HCT116 (cell line): Measurements from ENCODE around the gene STAMBPL1. TPM values are rescaled to one million over a fixed set of nuclear protein-coding genes. Genes with fewer than 3 reads are reported as not detected.

Source experiments
- ATAC-seq: fragments of 200-7000 bp; cut with Tn5 transposase; 2 replicates; pipeline ENCODE4 v1.9.1; 2020; ENCODE audit warnings: mild to moderate bottlenecking, moderate library complexity
- BruUV-seq: library from RNA; stranded (reverse); fragments of 400-500 nt; replicated peaks from 2 replicates; lab custom pipeline; 2021; lab: Mats Ljungman, UMichigan
- CTCF ChIA-PET: fragments of 300-600 bp; sonication (Branson Sonifier 250); formaldehyde crosslinking; loops from one replicate; lab custom pipeline; 2021; ENCODE audit warnings: antibody characterized with exemption; lab: Charles Lee
- POLR2A ChIA-PET: fragments of 300-600, 350-600 bp; sonication (Branson Sonifier 250); formaldehyde crosslinking; loops from one replicate; lab custom pipeline; 2021; ENCODE audit warnings: antibody characterized with exemption; lab: Charles Lee
- RAD21 ChIA-PET, 2 experiments: fragments of 300-600 bp; sonication (Branson Sonifier 250); formaldehyde crosslinking; loops; one replicate each; lab custom pipeline; 2023; ENCODE audit warnings: low total read pairs in 2 of 2; ENCODE audit not compliant: uncharacterized antibody in 2 of 2, unreplicated experiment in 2 of 2, low non-redundant PET in 1 of 2; lab: Charles Lee
- DNase-seq: peaks from one replicate; pipeline ENCODE4 v3.0.0-alpha.2; 2010; ENCODE audit warnings: low read depth, low spot score
- H2AFZ ChIP-seq: fragments of 200-600 bp; shearing (Covaris generic), sonication (generic); 2 replicates; pipeline ENCODE4 v1.6.1; 2017; ENCODE audit warnings: low read depth, mixed run types, mixed read lengths, antibody characterized with exemption, low read length; ENCODE audit not compliant: poor library complexity, severe bottlenecking
- H3K27ac ChIP-seq: 2 replicates; pipeline ENCODE4 v1.5.1; 2012; ENCODE audit warnings: low read depth, low read length
- H3K27me3 ChIP-seq: fragments of 200-600 bp; sonication (generic); 2 replicates; pipeline ENCODE4 v1.6.1; 2016; ENCODE audit warnings: mixed run types, low read length, mixed read lengths; ENCODE audit not compliant: insufficient read depth
- H3K36me3 ChIP-seq, 2 experiments: fragments of 200-500 bp in 1 of 2; fragments of 200-600 bp in 1 of 2; sonication (Bioruptor generic) in 1 of 2; sonication (generic) in 1 of 2; 2 replicates each; pipeline versions ENCODE4 v1.5.1 to v1.6.1; 2014 to 2016; ENCODE audit warnings: low read length in 2 of 2, inconsistent platforms in 1 of 2, mixed read lengths in 1 of 2, mixed run types in 1 of 2; ENCODE audit not compliant: insufficient read depth in 2 of 2, control insufficient read depth in 1 of 2
- H3K4me1 ChIP-seq, 2 experiments: fragments of 200-600 bp in 1 of 2; sonication (generic) in 1 of 2; 2 replicates each; pipeline versions ENCODE4 v1.5.1 to v1.6.1; 2012 to 2017; ENCODE audit warnings: low read length in 2 of 2, inconsistent platforms in 1 of 2, mild to moderate bottlenecking in 1 of 2, mixed read lengths in 1 of 2, mixed run types in 1 of 2, moderate library complexity in 1 of 2; ENCODE audit not compliant: insufficient read depth in 2 of 2, control insufficient read depth in 1 of 2
- H3K4me2 ChIP-seq: fragments of 200-600 bp; sonication (generic); 2 replicates; pipeline ENCODE4 v1.6.1; 2017; ENCODE audit warnings: mixed run types, low read length, mixed read lengths
- H3K4me3 ChIP-seq, 2 experiments: fragments of 200-600 bp in 1 of 2; sonication (generic) in 1 of 2; replicated peaks in 1 of 2; 2 replicates each; pipeline ENCODE4 v1.5.1; 2011 to 2016; ENCODE audit warnings: low read length in 2 of 2, control low read depth in 1 of 2, low read depth in 1 of 2, mild to moderate bottlenecking in 1 of 2, mixed read lengths in 1 of 2, mixed run types in 1 of 2
- H3K79me2 ChIP-seq: fragments of 200-600 bp; sonication (generic); 2 replicates; pipeline ENCODE4 v1.6.1; 2017; ENCODE audit warnings: mild to moderate bottlenecking, mixed run types, low read length, moderate library complexity, mixed read lengths; ENCODE audit not compliant: insufficient read depth
- H3K9ac ChIP-seq: fragments of 200-600 bp; sonication (generic); 2 replicates; pipeline ENCODE4 v1.6.1; 2016; ENCODE audit warnings: low read length, mixed read lengths
- H3K9me2 ChIP-seq: fragments of 200-600 bp; sonication (generic), shearing (Covaris generic); 2 replicates; pipeline ENCODE4 v1.6.1; 2017; ENCODE audit warnings: mixed run types, mild to moderate bottlenecking, moderate library complexity; ENCODE audit not compliant: insufficient read depth
- H3K9me3 ChIP-seq, 2 experiments: fragments of 200-500 bp in 1 of 2; fragments of 200-600 bp in 1 of 2; sonication (Bioruptor generic) in 1 of 2; sonication (generic) in 1 of 2; 2 replicates each; pipeline ENCODE4 v1.6.1; 2014 to 2017; ENCODE audit warnings: low read length in 2 of 2, mixed read lengths in 2 of 2, inconsistent platforms in 1 of 2, low read depth in 1 of 2, mild to moderate bottlenecking in 1 of 2, mixed run types in 1 of 2, moderate library complexity in 1 of 2; ENCODE audit not compliant: control insufficient read depth in 1 of 2, insufficient read depth in 1 of 2
- H4K20me1 ChIP-seq: fragments of 200-600 bp; sonication (generic), shearing (Covaris generic); 2 replicates; pipeline ENCODE4 v1.6.1; 2017; ENCODE audit warnings: mixed run types, mild to moderate bottlenecking, moderate library complexity; ENCODE audit not compliant: insufficient read depth
- CBX3 ChIP-seq: IDR thresholded peaks from 2 replicates; pipeline ENCODE4 v1.6.1; 2012; ENCODE audit warnings: low read depth
- CEBPB ChIP-seq: IDR thresholded peaks from 2 replicates; pipeline ENCODE4 v1.6.1; 2012; ENCODE audit warnings: low read depth
- EGR1 ChIP-seq: IDR thresholded peaks from 2 replicates; pipeline ENCODE4 v1.6.1; 2012; ENCODE audit warnings: low read depth
- ELF1 ChIP-seq: IDR thresholded peaks from 2 replicates; pipeline ENCODE4 v1.6.1; 2012; ENCODE audit warnings: low read depth, borderline replicate concordance
- EZH2 ChIP-seq: fragments of 200-600 bp; sonication (generic); IDR thresholded peaks from 2 replicates; pipeline ENCODE4 v1.6.1; 2017; ENCODE audit warnings: antibody characterized with exemption, mixed run types
- EZH2phosphoT487 ChIP-seq: fragments of 200-600 bp; IDR thresholded peaks from 2 replicates; pipeline ENCODE4 v1.6.1; 2018; ENCODE audit warnings: antibody characterized with exemption, borderline replicate concordance
- FOSL1 ChIP-seq: IDR thresholded peaks from 2 replicates; pipeline ENCODE4 v1.6.1; 2012; ENCODE audit warnings: low read depth
- JUND ChIP-seq: IDR thresholded peaks from 2 replicates; pipeline ENCODE4 v1.6.1; 2012
- POLR2A ChIP-seq: IDR thresholded peaks from 2 replicates; pipeline ENCODE4 v1.7.0; 2011; ENCODE audit warnings: borderline replicate concordance; ENCODE audit not compliant: insufficient read depth, insufficient read length; ENCODE audit errors: extremely low read depth
- POLR2AphosphoS5 ChIP-seq: IDR thresholded peaks from 2 replicates; pipeline ENCODE4 v1.6.1; 2011; ENCODE audit warnings: mild to moderate bottlenecking, low read depth, low read length, moderate library complexity
- RAD21 ChIP-seq: IDR thresholded peaks from 2 replicates; pipeline ENCODE4 v1.6.1; 2012; ENCODE audit warnings: low read depth, mild to moderate bottlenecking
- SRF ChIP-seq: IDR thresholded peaks from 2 replicates; pipeline ENCODE4 v1.6.1; 2012; ENCODE audit warnings: low read depth
- YY1 ChIP-seq: IDR thresholded peaks from 2 replicates; pipeline ENCODE4 v1.6.1; 2011; ENCODE audit warnings: low read length, low read depth, moderate library complexity, mild to moderate bottlenecking; ENCODE audit not compliant: insufficient replicate concordance; ENCODE audit errors: extremely low read depth
- ZFX ChIP-seq: fragments of 450-650 bp; IDR thresholded peaks from 2 replicates; pipeline ENCODE4 v1.6.1; 2017
- intact Hi-C: fragments of 100-400 bp; cut with micrococcal nuclease; formaldehyde crosslinking; loops from 2 replicates; pipeline ENCODE4 v1.10.0; 2022
- total RNA-seq: library from RNA; stranded (reverse); gene quantifications from one replicate; pipeline ENCODE4 v1.2.1, GENCODE V29; 2021; ENCODE audit not compliant: unreplicated experiment
- TF ChIP-seq, protein P1 (sequence below): IDR thresholded peaks from 2 replicates; pipeline ENCODE4 v1.6.1; 2012
- TF ChIP-seq, protein P2 (sequence below), 3 experiments: fragments of 200-600 bp in 1 of 3; sonication (generic) in 1 of 3; IDR thresholded peaks in 2 of 3; conservative IDR thresholded peaks in 1 of 3; 2 replicates each; pipeline ENCODE4 v1.5.1; 2012 to 2017; ENCODE audit warnings: low read depth in 2 of 3, low read length in 2 of 3, antibody characterized with exemption in 1 of 3, borderline replicate concordance in 1 of 3, control low read depth in 1 of 3, mild to moderate bottlenecking in 1 of 3, mixed read lengths in 1 of 3, mixed run types in 1 of 3, moderate library complexity in 1 of 3; ENCODE audit not compliant: insufficient read depth in 1 of 3
- TF ChIP-seq, protein P3 (sequence below): IDR thresholded peaks from 2 replicates; pipeline ENCODE4 v1.6.1; 2012; ENCODE audit warnings: low read depth

STAMBPL1 gene
- total RNA-seq, 1 experiment from 2014 or later, result 11.0 TPM

DNA sequence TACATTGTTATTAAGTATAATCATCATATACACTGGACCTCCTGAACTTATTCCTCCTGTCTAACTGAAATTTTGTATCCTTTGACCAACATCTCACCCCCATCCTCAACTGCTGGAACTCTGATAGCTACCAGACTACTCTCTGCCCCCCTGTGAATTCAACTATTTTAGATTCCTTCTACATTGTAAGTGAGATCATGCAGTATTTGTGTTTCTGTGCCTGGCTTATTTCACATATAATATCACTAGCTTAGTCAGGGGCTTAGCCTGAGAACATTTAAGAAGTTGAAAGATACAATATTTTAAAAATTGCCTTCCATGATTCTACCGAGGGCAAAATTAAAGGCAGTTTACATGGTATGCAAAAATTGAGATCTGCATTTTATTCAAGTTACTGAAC lies 26.9 kb downstream of the STAMBPL1 start:
- H2AFZ ChIP-seq, result no peak overlapping the region
- ATAC-seq, result no peak
- H3K9me2 ChIP-seq, result no peaks in the 10 kb centered on the region
- peaks cover 0 to 11% of the 10 kb centered on the region in 2 experiments; a peak in 2 of 4 replicates for H3K36me3 ChIP-seq
- H3K27ac ChIP-seq, result no peak overlapping the region
- no peaks in the 10 kb centered on the region for H3K79me2 ChIP-seq
- H3K4me2 ChIP-seq, result no peak overlapping the region
- ChIA-PET CTCF (interaction anchor here (2.1 kb wide), 1 partner anchor 26 kb away, joined by 6 read pairs; no protein-coding TSS in a partner anchor), POLR2A (no interaction called here), RAD21 (no interaction called here)
- H3K4me1 ChIP-seq, result no peaks in the 10 kb centered on the region
- intact Hi-C loops, result no loop called here
- no peaks in the 10 kb centered on the region for H3K9me3 ChIP-seq
- H3K27me3 ChIP-seq, result no peaks in the 10 kb centered on the region
- no peaks in the 10 kb centered on the region for H4K20me1 ChIP-seq
- H3K9ac ChIP-seq, result no peak overlapping the region
- no peak for DNase-seq
- H3K4me3 ChIP-seq, result no peak overlapping the region
- BruUV-seq, result no TSS peak
- TF ChIP-seq ZFX (no peak), EZH2 (no peak), EZH2phosphoT487 (no peak), RAD21 (no peak), EGR1 (no peak), SRF (no peak), FOSL1 (no peak), POLR2AphosphoS5 (no peak)
- TF ChIP-seq, protein P1, sequence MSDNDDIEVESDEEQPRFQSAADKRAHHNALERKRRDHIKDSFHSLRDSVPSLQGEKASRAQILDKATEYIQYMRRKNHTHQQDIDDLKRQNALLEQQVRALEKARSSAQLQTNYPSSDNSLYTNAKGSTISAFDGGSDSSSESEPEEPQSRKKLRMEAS, result no peak

DNA sequence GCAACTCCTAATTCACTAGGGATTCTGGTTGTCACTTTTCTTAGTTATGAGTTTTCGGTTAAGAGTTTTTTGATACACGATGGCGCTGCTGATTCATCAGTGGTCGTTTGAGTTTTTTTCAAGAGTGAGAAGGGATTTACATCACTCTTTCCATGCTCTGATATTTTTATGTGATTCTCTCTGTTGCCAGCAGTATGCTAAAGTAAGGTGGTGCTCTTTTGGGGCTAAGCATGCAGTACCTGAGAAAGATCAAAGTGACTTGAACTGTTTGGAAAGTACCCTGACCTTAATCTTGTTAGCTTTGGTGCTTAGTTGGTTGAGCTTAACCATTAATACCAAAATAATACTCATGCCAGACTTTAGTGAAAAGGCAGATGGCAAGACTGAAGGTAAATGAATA lies 28.1 kb downstream of the STAMBPL1 start:
- H2AFZ ChIP-seq, result no peak overlapping the region
- H4K20me1 ChIP-seq, result no peaks in the 10 kb centered on the region
- peaks cover 0 to 5% of the 10 kb centered on the region in 2 experiments; a peak in 2 of 4 replicates for H3K36me3 ChIP-seq
- no TSS peak for BruUV-seq
- no peaks in the 10 kb centered on the region for H3K9me3 ChIP-seq
- H3K9me2 ChIP-seq, result no peaks in the 10 kb centered on the region
- intact Hi-C loops, result no loop called here
- no peak overlapping the region for H3K4me2 ChIP-seq
- no peak overlapping the region for H3K27ac ChIP-seq
- CTCF ChIA-PET, result no interaction called here
- no peak for DNase-seq
- no peak overlapping the region for H3K4me3 ChIP-seq
- ATAC-seq, result no peak
- H3K9ac ChIP-seq, result no peak overlapping the region
- RAD21 ChIA-PET, result no interaction called here
- H3K4me1 ChIP-seq, result no peaks in the 10 kb centered on the region
- H3K27me3 ChIP-seq, result no peaks in the 10 kb centered on the region
- POLR2A ChIA-PET, result no interaction called here
- no peaks in the 10 kb centered on the region for H3K79me2 ChIP-seq
- TF ChIP-seq YY1, result no peak
- TF ChIP-seq CBX3, result no peak
- TF ChIP-seq CEBPB, result no peak
- TF ChIP-seq EZH2, result no peak
- TF ChIP-seq, protein P2, sequence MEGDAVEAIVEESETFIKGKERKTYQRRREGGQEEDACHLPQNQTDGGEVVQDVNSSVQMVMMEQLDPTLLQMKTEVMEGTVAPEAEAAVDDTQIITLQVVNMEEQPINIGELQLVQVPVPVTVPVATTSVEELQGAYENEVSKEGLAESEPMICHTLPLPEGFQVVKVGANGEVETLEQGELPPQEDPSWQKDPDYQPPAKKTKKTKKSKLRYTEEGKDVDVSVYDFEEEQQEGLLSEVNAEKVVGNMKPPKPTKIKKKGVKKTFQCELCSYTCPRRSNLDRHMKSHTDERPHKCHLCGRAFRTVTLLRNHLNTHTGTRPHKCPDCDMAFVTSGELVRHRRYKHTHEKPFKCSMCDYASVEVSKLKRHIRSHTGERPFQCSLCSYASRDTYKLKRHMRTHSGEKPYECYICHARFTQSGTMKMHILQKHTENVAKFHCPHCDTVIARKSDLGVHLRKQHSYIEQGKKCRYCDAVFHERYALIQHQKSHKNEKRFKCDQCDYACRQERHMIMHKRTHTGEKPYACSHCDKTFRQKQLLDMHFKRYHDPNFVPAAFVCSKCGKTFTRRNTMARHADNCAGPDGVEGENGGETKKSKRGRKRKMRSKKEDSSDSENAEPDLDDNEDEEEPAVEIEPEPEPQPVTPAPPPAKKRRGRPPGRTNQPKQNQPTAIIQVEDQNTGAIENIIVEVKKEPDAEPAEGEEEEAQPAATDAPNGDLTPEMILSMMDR (IDR thresholded peaks at IDR 0.05 in 2 of 3, conservative IDR thresholded peaks at IDR 0.05 in 1 of 3; ENCODE audit: borderline replicate concordance in 1 of 3, insufficient read depth in 1 of 3, low read depth in 2 of 3, low read length in 2 of 3), result no peak
- TF ChIP-seq, protein P1, result no peak
- TF ChIP-seq ZFX, result no peak
- TF ChIP-seq POLR2AphosphoS5, result no peak
- TF ChIP-seq FOSL1, result no peak
- TF ChIP-seq, protein P3, sequence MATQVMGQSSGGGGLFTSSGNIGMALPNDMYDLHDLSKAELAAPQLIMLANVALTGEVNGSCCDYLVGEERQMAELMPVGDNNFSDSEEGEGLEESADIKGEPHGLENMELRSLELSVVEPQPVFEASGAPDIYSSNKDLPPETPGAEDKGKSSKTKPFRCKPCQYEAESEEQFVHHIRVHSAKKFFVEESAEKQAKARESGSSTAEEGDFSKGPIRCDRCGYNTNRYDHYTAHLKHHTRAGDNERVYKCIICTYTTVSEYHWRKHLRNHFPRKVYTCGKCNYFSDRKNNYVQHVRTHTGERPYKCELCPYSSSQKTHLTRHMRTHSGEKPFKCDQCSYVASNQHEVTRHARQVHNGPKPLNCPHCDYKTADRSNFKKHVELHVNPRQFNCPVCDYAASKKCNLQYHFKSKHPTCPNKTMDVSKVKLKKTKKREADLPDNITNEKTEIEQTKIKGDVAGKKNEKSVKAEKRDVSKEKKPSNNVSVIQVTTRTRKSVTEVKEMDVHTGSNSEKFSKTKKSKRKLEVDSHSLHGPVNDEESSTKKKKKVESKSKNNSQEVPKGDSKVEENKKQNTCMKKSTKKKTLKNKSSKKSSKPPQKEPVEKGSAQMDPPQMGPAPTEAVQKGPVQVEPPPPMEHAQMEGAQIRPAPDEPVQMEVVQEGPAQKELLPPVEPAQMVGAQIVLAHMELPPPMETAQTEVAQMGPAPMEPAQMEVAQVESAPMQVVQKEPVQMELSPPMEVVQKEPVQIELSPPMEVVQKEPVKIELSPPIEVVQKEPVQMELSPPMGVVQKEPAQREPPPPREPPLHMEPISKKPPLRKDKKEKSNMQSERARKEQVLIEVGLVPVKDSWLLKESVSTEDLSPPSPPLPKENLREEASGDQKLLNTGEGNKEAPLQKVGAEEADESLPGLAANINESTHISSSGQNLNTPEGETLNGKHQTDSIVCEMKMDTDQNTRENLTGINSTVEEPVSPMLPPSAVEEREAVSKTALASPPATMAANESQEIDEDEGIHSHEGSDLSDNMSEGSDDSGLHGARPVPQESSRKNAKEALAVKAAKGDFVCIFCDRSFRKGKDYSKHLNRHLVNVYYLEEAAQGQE, result no peak
- TF ChIP-seq JUND, result no peak
- TF ChIP-seq POLR2A, result no peak
- no peak for TF ChIP-seq ELF1
